HepG2 (cell line): ENCODE data around the gene DNAJB12. TPM values are rescaled to one million over a fixed set of nuclear protein-coding genes. Genes with fewer than 3 reads are reported as not detected.

ENCODE experiments used
- AGO2 ChIP-seq: fragments of 200-400 bp; formaldehyde crosslinking; optimal IDR thresholded peaks from 2 replicates; pipeline ENCODE3; 2017; ENCODE audit warnings: mild to moderate bottlenecking, low read depth, low read length, moderate library complexity
- E2F5 ChIP-seq: sonication (generic); formaldehyde crosslinking; conservative IDR thresholded peaks from 2 replicates; pipeline ENCODE4 v1.4.0; 2020; ENCODE audit warnings: missing genetic modification reagents
- HIVEP1 ChIP-seq: sonication (generic); formaldehyde crosslinking; IDR thresholded peaks from 2 replicates; pipeline ENCODE4 v1.4.0; 2020; ENCODE audit warnings: mild to moderate bottlenecking, missing genetic modification reagents
- HMGA1 ChIP-seq: sonication (generic); formaldehyde crosslinking; conservative IDR thresholded peaks from 2 replicates; pipeline ENCODE4 v1.4.0; 2020; ENCODE audit warnings: missing genetic modification reagents
- MYC ChIP-seq: sonication (generic); formaldehyde crosslinking; IDR thresholded peaks from 2 replicates; pipeline ENCODE4 v1.9.0; 2021; ENCODE audit warnings: missing genetic modification reagents, borderline replicate concordance
- POGZ ChIP-seq: sonication (generic); formaldehyde crosslinking; IDR thresholded peaks from 2 replicates; pipeline ENCODE4 v1.4.0; 2020; ENCODE audit warnings: mild to moderate bottlenecking, missing genetic modification reagents
- RERE ChIP-seq: IDR thresholded peaks from 2 replicates; pipeline ENCODE4 v1.6.1; 2016; ENCODE audit warnings: low read depth, missing genetic modification reagents, missing compliant biosample characterization
- TBL1XR1 ChIP-seq: fragments of 150-350 bp; IDR thresholded peaks from 2 replicates; pipeline ENCODE4 v1.6.1; 2014; ENCODE audit warnings: borderline replicate concordance, low read length; ENCODE audit not compliant: partially characterized antibody
- TERF1 ChIP-seq: sonication (generic); formaldehyde crosslinking; IDR thresholded peaks from 2 replicates; pipeline ENCODE4 v1.8.0; 2022; ENCODE audit warnings: mild to moderate bottlenecking, missing genetic modification reagents, moderate library complexity
- YEATS2 ChIP-seq: sonication (generic); formaldehyde crosslinking; IDR thresholded peaks from 2 replicates; pipeline ENCODE4 v1.4.0; 2020; ENCODE audit warnings: missing genetic modification reagents, borderline replicate concordance
- ZBTB39 ChIP-seq: sonication (generic); formaldehyde crosslinking; IDR thresholded peaks from 2 replicates; pipeline ENCODE4 v1.5.0; 2020; ENCODE audit warnings: missing genetic modification reagents
- ZNF24 ChIP-seq: fragments of 450-650 bp; IDR thresholded peaks from 2 replicates; pipeline ENCODE4 v1.6.1; 2017; ENCODE audit warnings: antibody characterized with exemption, mild to moderate bottlenecking
- ZNF253 ChIP-seq: sonication (generic); formaldehyde crosslinking; IDR thresholded peaks from 2 replicates; pipeline ENCODE4 v1.8.0; 2022; ENCODE audit warnings: mild to moderate bottlenecking, missing genetic modification reagents, borderline replicate concordance
- ZNF33B ChIP-seq: sonication (generic); formaldehyde crosslinking; IDR thresholded peaks from 2 replicates; pipeline ENCODE4 v1.5.1; 2020; ENCODE audit warnings: mild to moderate bottlenecking, missing genetic modification reagents
- ZNF615 ChIP-seq: sonication (generic); formaldehyde crosslinking; IDR thresholded peaks from 2 replicates; pipeline ENCODE4 v1.5.0; 2020; ENCODE audit warnings: mild to moderate bottlenecking, missing genetic modification reagents, borderline replicate concordance
- ZNF782 ChIP-seq: sonication (generic); formaldehyde crosslinking; IDR thresholded peaks from 2 replicates; pipeline ENCODE4 v1.4.0; 2020; ENCODE audit warnings: missing genetic modification reagents, mild to moderate bottlenecking, borderline replicate concordance
- ZSCAN21 ChIP-seq: sonication (generic); formaldehyde crosslinking; IDR thresholded peaks from 2 replicates; pipeline ENCODE4 v1.8.0; 2022; ENCODE audit warnings: mild to moderate bottlenecking, missing genetic modification reagents, moderate library complexity, borderline replicate concordance
- polyA plus RNA-seq, 8 experiments: library from polyadenylated mRNA; depleted of rRNA in 3 of 8; stranded (reverse) in 7 of 8; unstranded in 1 of 8; fragments of >200 nt; fragmentation: Illumina TruSeq in 4 of 8; extraction: Trizol in 4 of 8; gene quantifications; 2 replicates each; pipeline versions ENCODE4 v1.2.1 to v1.2.3, GENCODE V29; 2011 to 2016; ENCODE audit warnings: low read depth in 4 of 8, missing spikeins in 1 of 8, mixed read lengths in 1 of 8; ENCODE audit not compliant: insufficient read depth in 1 of 8
- total RNA-seq, 5 experiments: library from RNA; depleted of rRNA; stranded (reverse); fragments of >200 nt; fragmentation: Illumina TruSeq; extraction: Trizol; gene quantifications; 2 replicates each; pipeline ENCODE4 v1.2.3, GENCODE V29; 2016; ENCODE audit warnings: low read depth in 1 of 5
- TF ChIP-seq, protein P1 (sequence below): sonication (generic); formaldehyde crosslinking; conservative IDR thresholded peaks from 2 replicates; pipeline ENCODE4 v1.5.0; 2020; ENCODE audit warnings: missing genetic modification reagents

The DNAJB12 gene
- total and polyA plus RNA-seq, 2 of the 13 experiments (the other 11 are each of a cell fraction or from before 2014, with no cell fraction given) = 10.8 to 18.2 TPM

DNA sequence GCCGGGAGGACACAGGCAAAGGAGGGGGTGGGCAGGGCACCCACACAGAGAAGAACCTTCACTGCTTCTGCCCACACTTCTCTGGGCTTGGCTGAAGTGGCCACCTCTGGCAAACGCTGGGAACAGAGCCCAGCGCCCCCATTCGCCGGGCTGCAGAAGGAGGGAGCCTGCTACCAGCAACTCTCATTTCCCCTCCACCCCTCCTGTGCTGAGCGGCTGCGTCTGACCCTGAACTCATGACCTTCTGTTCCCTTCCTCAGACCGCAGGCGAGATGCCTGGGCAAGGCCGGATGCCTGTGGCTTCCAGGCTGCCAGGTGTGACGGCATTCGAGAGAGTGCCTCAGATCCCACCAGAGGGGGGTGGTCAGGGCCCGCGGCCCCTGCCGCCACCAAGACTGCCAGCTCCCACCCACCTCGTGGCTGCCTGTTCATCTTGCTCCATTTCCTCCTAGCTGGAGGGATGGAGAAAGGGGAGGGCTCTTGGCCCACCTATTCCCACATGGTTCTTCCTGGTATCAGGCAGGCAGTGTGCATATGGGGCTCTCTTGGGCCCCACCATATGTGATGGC lies 19.8 kb downstream of the DNAJB12 start (continued):
- peak; percentile 79 for TF ChIP-seq ZBTB39 (CRISPR knock-in tag)
- TF ChIP-seq ZNF782 (CRISPR knock-in tag) = peak; percentile 63; the same call in 1 of the 2 replicates
- no peak for TF ChIP-seq TERF1
- TF ChIP-seq, protein P1, sequence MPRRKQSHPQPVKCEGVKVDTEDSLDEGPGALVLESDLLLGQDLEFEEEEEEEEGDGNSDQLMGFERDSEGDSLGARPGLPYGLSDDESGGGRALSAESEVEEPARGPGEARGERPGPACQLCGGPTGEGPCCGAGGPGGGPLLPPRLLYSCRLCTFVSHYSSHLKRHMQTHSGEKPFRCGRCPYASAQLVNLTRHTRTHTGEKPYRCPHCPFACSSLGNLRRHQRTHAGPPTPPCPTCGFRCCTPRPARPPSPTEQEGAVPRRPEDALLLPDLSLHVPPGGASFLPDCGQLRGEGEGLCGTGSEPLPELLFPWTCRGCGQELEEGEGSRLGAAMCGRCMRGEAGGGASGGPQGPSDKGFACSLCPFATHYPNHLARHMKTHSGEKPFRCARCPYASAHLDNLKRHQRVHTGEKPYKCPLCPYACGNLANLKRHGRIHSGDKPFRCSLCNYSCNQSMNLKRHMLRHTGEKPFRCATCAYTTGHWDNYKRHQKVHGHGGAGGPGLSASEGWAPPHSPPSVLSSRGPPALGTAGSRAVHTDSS (CRISPR knock-in tag) = no peak
- TF ChIP-seq HIVEP1 (CRISPR knock-in tag) = 0 out of 2 replicates have a peak, but pooled peaks have one; percentile 6
- TF ChIP-seq ZNF33B (CRISPR knock-in tag) = no peak
- TF ChIP-seq E2F5 = no peak
- peak; percentile 79 for TF ChIP-seq MYC (CRISPR knock-in tag)
- TF ChIP-seq RERE (CRISPR knock-in tag) = 0 out of 2 replicates have a peak, but pooled peaks have one; percentile 23
- peak; percentile 58; the same call in 1 of the 2 replicates for TF ChIP-seq ZSCAN21
- TF ChIP-seq AGO2 = peak; percentile 84
- TF ChIP-seq TBL1XR1 = peak; percentile 63
- no peak for TF ChIP-seq ZNF615 (CRISPR knock-in tag)
- TF ChIP-seq HMGA1 = no peak
- TF ChIP-seq YEATS2 = no peak; the same call in 1 of the 2 replicates
- no peak for TF ChIP-seq POGZ (CRISPR knock-in tag)
- TF ChIP-seq ZNF253 (CRISPR knock-in tag) = no peak
- TF ChIP-seq ZNF24 = no peak
